ENCODE data around the gene GPR141.

DNA sequence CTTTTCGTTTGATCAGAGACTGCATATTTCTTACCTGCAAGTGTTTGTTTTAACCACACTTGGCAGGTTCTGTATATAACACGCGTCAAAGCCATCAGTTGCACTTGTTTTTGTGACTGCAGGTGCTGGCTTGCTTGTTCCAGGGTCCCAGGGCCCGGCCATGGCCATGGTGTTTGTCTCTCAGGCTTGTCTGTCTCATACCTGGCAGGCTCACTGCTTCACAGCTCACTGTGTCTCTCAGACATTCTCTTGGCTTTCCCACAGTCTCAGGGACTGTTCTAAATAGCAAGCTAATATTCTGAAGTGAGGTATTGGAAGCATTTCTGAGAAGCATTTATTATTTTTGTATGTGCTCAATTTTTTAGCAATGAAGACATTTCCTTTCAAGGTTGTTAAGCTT is 46.9 kb downstream of the GPR141 start:
- TF ChIP-seq CTCF (IDR thresholded peaks at IDR 0.05) = no peak
- TF ChIP-seq POLR2A (IDR thresholded peaks at IDR 0.05) = no peak

Measured in adrenal gland (tissue), 5 donors.